Vagina (tissue), 2 donors: ENCODE measurements around the gene OPN1SW.

ENCODE experiments used
- POLR2A ChIP-seq, 2 donors: fragments of 450-650 bp; IDR thresholded peaks; one replicate each; pipeline ENCODE4 v1.6.1; 2017; ENCODE audit warnings: antibody characterized with exemption in 2 of 2, mild to moderate bottlenecking in 2 of 2, moderate library complexity in 2 of 2
- POLR2AphosphoS5 ChIP-seq, 2 donors: sonication (generic); formaldehyde crosslinking; IDR thresholded peaks; one replicate each; pipeline ENCODE4 v1.9.0; 2017; ENCODE audit warnings: antibody characterized with exemption in 2 of 2, mild to moderate bottlenecking in 2 of 2, low read depth in 1 of 2; ENCODE audit not compliant: insufficient read depth in 1 of 2

- no peak for TF ChIP-seq POLR2A (IDR thresholded peaks at IDR 0.05)
- peak in 1 of 2 donors; percentile 73 for TF ChIP-seq POLR2AphosphoS5 (IDR thresholded peaks at IDR 0.05; ENCODE audit: insufficient read depth in 1 of 2, low read depth in 1 of 2)
These were observed 19.6 kb downstream of the OPN1SW start for GRCh38 chr7:128755819-128756476.
